K562 (cell line): ENCODE data around the gene BRICD5. TPM values are rescaled to one million over a fixed set of nuclear protein-coding genes. Genes with fewer than 3 reads are reported as not detected.

Experiments used
- CREM ChIP-seq: IDR thresholded peaks from 2 replicates; pipeline ENCODE4 v1.6.1; 2014; ENCODE audit warnings: antibody characterized with exemption, low read depth
- ELF2 ChIP-seq: fragments of 250-450 bp; sonication (Bioruptor Pico); IDR thresholded peaks from 2 replicates; pipeline ENCODE4 v1.5.0; 2021; ENCODE audit warnings: mild to moderate bottlenecking
- FOXK1 ChIP-seq: sonication (generic); formaldehyde crosslinking; IDR thresholded peaks from 2 replicates; pipeline ENCODE4 v1.8.0; 2022; ENCODE audit warnings: missing genetic modification reagents, mild to moderate bottlenecking, borderline replicate concordance
- TBL1XR1 ChIP-seq, 2 experiments: IDR thresholded peaks; 2 replicates each; pipeline ENCODE4 v1.6.1; 2012; ENCODE audit warnings: improper control_type of control experiment in 2 of 2, low read length in 2 of 2, mild to moderate bottlenecking in 1 of 2
- polyA plus RNA-seq, 8 experiments: library from polyadenylated mRNA; depleted of rRNA in 4 of 8; stranded (reverse) in 5 of 8; unstranded in 3 of 8; fragments of >200 nt; fragmentation: Nextera tagmentation in 2 of 8; fragmentation: Illumina TruSeq in 1 of 8; extraction: Ambion mirVana in 2 of 8; extraction: Trizol in 1 of 8; gene quantifications; 2 replicates each; pipeline versions ENCODE4 v1.2.1 to v1.2.3, GENCODE V29; 2011 to 2014; ENCODE audit warnings: inconsistent platforms in 1 of 8, missing spikeins in 1 of 8
- total RNA-seq, 7 experiments: library from RNA; depleted of rRNA in 6 of 7; stranded (reverse); fragments of >200 nt in 6 of 7; fragmentation: Illumina TruSeq in 2 of 7; extraction: Trizol in 2 of 7; gene quantifications; 2 replicates each; pipeline versions ENCODE4 v1.2.1 to v1.2.3, GENCODE V29; 2011 to 2021; ENCODE audit warnings: low replicate concordance in 1 of 7
- TF ChIP-seq, protein P1 (sequence below), 2 experiments: fragments of 450-650 bp; IDR thresholded peaks; 2 replicates each; pipeline ENCODE4 v1.6.1; 2016; ENCODE audit warnings: mild to moderate bottlenecking in 2 of 2, borderline replicate concordance in 1 of 2, low read depth in 1 of 2, moderate library complexity in 1 of 2
- TF ChIP-seq, protein P2 (sequence below): sonication (generic); formaldehyde crosslinking; IDR thresholded peaks from 2 replicates; pipeline ENCODE4 v1.8.0; 2023; ENCODE audit warnings: missing genetic modification reagents, mild to moderate bottlenecking, borderline replicate concordance
- TF ChIP-seq, protein P3 (sequence below), 3 experiments: fragments of 200-800 bp in 1 of 3; sonication (Bioruptor generic) in 1 of 3; sonication (generic) in 1 of 3; formaldehyde crosslinking in 1 of 3; IDR thresholded peaks; 2 replicates each; pipeline versions ENCODE4 v1.6.1 to v1.8.0; 2016 to 2022; ENCODE audit warnings: mild to moderate bottlenecking in 2 of 3, missing compliant biosample characterization in 2 of 3, missing genetic modification characterization in 2 of 3, missing genetic modification reagents in 1 of 3
- TF ChIP-seq, protein P4 (sequence below): fragments of 250-450 bp; sonication (Bioruptor Pico); IDR thresholded peaks from 2 replicates; pipeline ENCODE4 v1.4.0; 2020

Gene BRICD5
- total and polyA plus RNA-seq, 9 of the 15 experiments (the other 6 are each of a cell fraction or from before 2014, with no cell fraction given): 0.24 to 15.1 (median 2.4) TPM; not detected in 1

DNA sequence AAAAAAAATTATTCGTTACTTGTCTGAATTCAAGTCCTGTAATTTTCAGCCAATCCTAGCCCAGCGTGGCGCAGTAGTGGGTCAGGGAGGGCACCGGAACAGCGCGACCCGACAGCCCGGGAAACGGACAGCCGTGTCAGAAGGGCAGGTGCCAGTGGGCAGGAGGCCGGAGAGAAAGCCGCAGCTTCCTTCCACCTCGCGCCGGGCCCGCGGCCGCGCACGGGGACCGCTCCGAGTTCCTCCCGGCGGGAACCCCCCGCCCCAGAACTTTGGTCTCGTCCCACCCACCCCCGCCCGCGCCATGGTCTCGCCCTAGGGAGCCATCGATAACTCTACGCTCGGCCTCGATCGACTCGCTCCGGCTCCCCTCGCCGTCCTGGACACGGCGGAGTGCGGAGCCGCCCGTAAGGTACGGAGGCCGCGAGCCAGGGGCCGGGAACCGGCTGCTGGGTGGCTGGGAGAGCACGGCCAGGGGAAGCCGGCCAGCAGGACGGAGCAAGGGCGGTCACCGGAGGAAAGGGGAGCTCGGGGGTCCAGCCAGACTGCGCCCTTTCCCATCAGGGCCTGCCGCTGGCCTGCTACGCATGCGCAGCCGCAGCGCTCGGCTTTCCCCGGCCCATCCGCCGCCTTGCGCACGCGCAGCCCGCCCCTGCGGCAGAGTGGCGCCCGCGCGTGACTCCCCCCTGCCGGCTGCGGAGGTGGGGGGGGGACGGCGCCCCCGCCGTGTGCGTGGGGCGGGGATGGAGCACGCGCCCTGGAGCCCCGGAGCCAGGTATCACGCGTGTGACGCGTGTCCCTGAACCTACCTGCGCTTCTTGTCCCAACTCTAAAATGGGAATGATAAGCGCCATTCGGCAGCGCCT lies 5.3 kb downstream of the BRICD5 start, which contains the start of gene MLST8 (continued):
- TF ChIP-seq, protein P1, sequence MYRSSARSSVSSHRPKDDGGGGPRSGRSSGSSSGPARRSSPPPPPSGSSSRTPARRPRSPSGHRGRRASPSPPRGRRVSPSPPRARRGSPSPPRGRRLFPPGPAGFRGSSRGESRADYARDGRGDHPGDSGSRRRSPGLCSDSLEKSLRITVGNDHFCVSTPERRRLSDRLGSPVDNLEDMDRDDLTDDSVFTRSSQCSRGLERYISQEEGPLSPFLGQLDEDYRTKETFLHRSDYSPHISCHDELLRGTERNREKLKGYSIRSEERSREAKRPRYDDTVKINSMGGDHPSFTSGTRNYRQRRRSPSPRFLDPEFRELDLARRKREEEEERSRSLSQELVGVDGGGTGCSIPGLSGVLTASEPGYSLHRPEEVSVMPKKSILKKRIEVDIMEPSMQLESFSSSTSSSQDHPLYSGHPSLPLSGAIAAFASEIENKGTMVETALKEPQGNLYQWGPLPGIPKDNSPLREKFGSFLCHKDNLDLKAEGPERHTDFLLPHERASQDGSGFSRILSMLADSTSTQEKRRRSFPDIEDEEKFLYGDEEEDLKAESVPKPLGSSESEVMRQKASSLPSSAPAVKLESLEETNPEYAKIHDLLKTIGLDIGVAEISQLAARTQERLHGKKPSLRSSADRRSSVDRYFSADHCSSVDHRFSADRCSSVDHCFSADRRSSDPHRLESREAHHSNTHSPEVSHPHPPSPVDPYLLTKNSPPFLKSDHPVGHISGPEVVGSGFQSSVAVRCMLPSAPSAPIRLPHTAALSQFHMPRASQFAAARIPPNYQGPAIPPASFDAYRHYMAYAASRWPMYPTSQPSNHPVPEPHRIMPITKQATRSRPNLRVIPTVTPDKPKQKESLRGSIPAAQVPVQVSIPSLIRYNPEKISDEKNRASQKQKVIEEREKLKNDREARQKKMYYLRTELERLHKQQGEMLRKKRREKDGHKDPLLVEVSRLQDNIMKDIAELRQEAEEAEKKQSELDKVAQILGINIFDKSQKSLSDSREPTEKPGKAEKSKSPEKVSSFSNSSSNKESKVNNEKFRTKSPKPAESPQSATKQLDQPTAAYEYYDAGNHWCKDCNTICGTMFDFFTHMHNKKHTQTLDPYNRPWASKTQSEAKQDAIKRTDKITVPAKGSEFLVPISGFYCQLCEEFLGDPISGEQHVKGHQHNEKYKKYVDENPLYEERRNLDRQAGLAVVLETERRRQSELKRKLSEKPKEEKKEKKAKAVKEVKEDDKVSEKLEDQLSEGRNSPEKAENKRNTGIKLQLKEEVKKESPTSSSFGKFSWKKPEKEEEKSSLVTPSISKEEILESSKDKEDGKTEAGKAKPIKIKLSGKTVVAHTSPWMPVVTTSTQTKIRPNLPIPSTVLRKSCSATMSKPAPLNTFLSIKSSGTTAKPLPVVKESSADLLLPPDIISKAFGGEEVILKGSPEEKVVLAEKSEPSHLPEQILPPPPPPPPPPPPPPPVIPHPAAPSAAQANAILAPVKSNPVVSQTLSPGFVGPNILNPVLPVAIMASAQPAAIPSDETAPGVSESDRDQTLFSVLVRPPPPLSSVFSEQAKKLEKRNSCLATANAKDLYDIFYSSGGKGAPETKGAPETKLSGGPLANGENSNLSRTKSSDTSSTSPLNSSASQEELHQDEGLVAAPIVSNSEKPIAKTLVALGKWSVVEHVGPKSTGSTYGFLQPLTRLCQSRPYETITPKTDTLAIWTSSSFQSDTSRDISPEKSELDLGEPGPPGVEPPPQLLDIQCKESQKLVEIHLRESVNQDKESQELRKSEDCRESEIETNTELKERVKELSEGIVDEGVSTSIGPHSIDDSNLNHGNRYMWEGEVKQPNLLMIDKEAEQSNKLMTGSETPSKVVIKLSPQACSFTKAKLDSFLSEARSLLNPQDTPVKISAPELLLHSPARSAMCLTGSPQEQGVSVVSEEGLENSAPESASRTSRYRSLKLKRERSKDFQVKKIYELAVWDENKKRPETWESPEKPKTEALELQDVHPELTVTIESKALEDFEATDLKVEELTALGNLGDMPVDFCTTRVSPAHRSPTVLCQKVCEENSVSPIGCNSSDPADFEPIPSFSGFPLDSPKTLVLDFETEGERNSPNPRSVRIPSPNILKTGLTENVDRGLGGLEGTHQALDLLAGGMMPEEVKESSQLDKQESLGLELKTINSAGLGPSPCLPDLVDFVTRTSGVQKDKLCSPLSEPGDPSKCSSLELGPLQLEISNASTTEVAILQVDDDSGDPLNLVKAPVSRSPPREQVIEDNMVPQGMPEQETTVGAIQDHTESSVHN (IDR thresholded peaks at IDR 0.05; ENCODE audit: borderline replicate concordance in 1 of 2, low read depth in 1 of 2): no peak
- TF ChIP-seq, protein P2, sequence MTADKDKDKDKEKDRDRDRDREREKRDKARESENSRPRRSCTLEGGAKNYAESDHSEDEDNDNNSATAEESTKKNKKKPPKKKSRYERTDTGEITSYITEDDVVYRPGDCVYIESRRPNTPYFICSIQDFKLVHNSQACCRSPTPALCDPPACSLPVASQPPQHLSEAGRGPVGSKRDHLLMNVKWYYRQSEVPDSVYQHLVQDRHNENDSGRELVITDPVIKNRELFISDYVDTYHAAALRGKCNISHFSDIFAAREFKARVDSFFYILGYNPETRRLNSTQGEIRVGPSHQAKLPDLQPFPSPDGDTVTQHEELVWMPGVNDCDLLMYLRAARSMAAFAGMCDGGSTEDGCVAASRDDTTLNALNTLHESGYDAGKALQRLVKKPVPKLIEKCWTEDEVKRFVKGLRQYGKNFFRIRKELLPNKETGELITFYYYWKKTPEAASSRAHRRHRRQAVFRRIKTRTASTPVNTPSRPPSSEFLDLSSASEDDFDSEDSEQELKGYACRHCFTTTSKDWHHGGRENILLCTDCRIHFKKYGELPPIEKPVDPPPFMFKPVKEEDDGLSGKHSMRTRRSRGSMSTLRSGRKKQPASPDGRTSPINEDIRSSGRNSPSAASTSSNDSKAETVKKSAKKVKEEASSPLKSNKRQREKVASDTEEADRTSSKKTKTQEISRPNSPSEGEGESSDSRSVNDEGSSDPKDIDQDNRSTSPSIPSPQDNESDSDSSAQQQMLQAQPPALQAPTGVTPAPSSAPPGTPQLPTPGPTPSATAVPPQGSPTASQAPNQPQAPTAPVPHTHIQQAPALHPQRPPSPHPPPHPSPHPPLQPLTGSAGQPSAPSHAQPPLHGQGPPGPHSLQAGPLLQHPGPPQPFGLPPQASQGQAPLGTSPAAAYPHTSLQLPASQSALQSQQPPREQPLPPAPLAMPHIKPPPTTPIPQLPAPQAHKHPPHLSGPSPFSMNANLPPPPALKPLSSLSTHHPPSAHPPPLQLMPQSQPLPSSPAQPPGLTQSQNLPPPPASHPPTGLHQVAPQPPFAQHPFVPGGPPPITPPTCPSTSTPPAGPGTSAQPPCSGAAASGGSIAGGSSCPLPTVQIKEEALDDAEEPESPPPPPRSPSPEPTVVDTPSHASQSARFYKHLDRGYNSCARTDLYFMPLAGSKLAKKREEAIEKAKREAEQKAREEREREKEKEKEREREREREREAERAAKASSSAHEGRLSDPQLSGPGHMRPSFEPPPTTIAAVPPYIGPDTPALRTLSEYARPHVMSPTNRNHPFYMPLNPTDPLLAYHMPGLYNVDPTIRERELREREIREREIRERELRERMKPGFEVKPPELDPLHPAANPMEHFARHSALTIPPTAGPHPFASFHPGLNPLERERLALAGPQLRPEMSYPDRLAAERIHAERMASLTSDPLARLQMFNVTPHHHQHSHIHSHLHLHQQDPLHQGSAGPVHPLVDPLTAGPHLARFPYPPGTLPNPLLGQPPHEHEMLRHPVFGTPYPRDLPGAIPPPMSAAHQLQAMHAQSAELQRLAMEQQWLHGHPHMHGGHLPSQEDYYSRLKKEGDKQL (CRISPR knock-in tag): no peak; the same call in 1 of the 2 replicates
- peak; percentile 75 for TF ChIP-seq CREM
- TF ChIP-seq, protein P3, sequence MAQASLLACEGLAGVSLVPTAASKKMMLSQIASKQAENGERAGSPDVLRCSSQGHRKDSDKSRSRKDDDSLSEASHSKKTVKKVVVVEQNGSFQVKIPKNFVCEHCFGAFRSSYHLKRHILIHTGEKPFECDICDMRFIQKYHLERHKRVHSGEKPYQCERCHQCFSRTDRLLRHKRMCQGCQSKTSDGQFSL (CRISPR knock-in tag; IDR thresholded peaks at IDR 0.05): peak; percentile 99
- TF ChIP-seq, protein P3 (tag; IDR thresholded peaks at IDR 0.05): peak in 1 of 2 experiments; percentile 98; a peak in 2 of 4 replicates
- TF ChIP-seq TBL1XR1 (IDR thresholded peaks at IDR 0.05; ENCODE audit: low read length in 2 of 2): no peak; a peak in 1 of 4 replicates
- TF ChIP-seq ELF2: no peak
- TF ChIP-seq, protein P4, sequence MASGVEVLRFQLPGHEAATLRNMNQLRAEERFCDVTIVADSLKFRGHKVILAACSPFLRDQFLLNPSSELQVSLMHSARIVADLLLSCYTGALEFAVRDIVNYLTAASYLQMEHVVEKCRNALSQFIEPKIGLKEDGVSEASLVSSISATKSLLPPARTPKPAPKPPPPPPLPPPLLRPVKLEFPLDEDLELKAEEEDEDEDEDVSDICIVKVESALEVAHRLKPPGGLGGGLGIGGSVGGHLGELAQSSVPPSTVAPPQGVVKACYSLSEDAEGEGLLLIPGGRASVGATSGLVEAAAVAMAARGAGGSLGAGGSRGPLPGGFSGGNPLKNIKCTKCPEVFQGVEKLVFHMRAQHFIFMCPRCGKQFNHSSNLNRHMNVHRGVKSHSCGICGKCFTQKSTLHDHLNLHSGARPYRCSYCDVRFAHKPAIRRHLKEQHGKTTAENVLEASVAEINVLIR (CRISPR knock-in tag): 0 out of 2 replicates have a peak, but pooled peaks have one; percentile 8
- TF ChIP-seq FOXK1 (CRISPR knock-in tag): 0 out of 2 replicates have a peak, but pooled peaks have one; percentile 39
